B cell (primary cell): ENCODE measurements around the gene NELL1.

Experiments used
- EZH2 ChIP-seq: IDR thresholded peaks from 2 replicates; pipeline ENCODE4 v1.6.1; 2012; ENCODE audit warnings: borderline replicate concordance, low read depth, mild to moderate bottlenecking, moderate library complexity, low read length; ENCODE audit not compliant: insufficient read depth, poor library complexity, severe bottlenecking
- TF ChIP-seq, protein P1 (sequence below): fragments of 200-600 bp; IDR thresholded peaks from one replicate; pipeline ENCODE4 v1.8.0; 2022; ENCODE audit warnings: antibody characterized with exemption, mild to moderate bottlenecking

DNA sequence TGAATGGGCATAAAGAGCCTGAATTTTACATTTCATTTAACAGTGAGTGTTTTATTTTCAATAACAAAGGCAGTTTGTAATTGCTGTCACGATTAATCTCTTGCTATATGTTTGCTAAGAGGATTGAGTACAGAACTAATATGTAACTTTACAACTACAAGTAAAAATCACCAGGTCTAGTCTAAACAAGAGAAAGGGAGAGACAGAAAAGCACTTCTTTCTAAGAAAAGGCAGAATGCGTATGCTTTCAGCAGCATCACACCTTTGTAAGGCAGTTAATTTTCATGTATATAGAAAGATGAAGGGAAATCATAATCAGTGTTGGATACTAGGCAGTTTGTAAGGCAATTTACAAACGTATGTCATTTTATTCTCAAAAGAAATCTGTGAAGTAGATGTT lies 169.8 kb downstream of the NELL1 start:
- TF ChIP-seq, protein P1, sequence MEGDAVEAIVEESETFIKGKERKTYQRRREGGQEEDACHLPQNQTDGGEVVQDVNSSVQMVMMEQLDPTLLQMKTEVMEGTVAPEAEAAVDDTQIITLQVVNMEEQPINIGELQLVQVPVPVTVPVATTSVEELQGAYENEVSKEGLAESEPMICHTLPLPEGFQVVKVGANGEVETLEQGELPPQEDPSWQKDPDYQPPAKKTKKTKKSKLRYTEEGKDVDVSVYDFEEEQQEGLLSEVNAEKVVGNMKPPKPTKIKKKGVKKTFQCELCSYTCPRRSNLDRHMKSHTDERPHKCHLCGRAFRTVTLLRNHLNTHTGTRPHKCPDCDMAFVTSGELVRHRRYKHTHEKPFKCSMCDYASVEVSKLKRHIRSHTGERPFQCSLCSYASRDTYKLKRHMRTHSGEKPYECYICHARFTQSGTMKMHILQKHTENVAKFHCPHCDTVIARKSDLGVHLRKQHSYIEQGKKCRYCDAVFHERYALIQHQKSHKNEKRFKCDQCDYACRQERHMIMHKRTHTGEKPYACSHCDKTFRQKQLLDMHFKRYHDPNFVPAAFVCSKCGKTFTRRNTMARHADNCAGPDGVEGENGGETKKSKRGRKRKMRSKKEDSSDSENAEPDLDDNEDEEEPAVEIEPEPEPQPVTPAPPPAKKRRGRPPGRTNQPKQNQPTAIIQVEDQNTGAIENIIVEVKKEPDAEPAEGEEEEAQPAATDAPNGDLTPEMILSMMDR, result no peak
- TF ChIP-seq EZH2, result no peak
